Breast epithelium (tissue), 4 donors: ENCODE measurements around the gene VMAC. TPM values are rescaled to one million over a fixed set of nuclear protein-coding genes. Genes with fewer than 3 reads are reported as not detected.

Source experiments
- DNase-seq, 2 donors: peaks; one replicate each; pipeline ENCODE4 v3.0.0-alpha.2; 2019; ENCODE audit warnings: low spot score in 2 of 2
- H3K27ac ChIP-seq, 2 donors: fragments of 200-600 bp; sonication (generic) in 1 of 2; one replicate each; pipeline ENCODE4 v1.5.1; 2016 to 2019; ENCODE audit warnings: mild to moderate bottlenecking in 1 of 2
- H3K27me3 ChIP-seq, 2 donors: fragments of 200-600 bp; sonication (generic) in 1 of 2; one replicate each; pipeline versions ENCODE4 v1.5.1 to v1.6.0; 2017 to 2019; ENCODE audit warnings: control low read depth in 1 of 2, mild to moderate bottlenecking in 1 of 2
- H3K36me3 ChIP-seq: fragments of 200-600 bp; one replicate; pipeline ENCODE4 v1.5.1; 2019
- H3K4me1 ChIP-seq, 2 donors: fragments of 200-600 bp; sonication (generic); one replicate each; pipeline ENCODE4 v1.5.1; 2016 to 2019; ENCODE audit warnings: control low read depth in 1 of 2
- H3K4me3 ChIP-seq, 3 donors: fragments of 200-600 bp; sonication (generic); 1 replicate in 2 of 3; 2 replicates in 1 of 3; pipeline ENCODE4 v1.5.1; 2016 to 2019; ENCODE audit warnings: mild to moderate bottlenecking in 3 of 3, moderate library complexity in 2 of 3
- H3K9me3 ChIP-seq, 2 donors: fragments of 200-600 bp; sonication (generic) in 1 of 2; one replicate each; pipeline ENCODE4 v1.5.1; 2016 to 2019; ENCODE audit warnings: control low read depth in 1 of 2
- CTCF ChIP-seq, 3 donors: fragments of 450-650 bp; IDR thresholded peaks; one replicate each; pipeline ENCODE4 v1.5.1; 2016 to 2017; ENCODE audit warnings: antibody characterized with exemption in 3 of 3, mild to moderate bottlenecking in 3 of 3, moderate library complexity in 3 of 3
- POLR2A ChIP-seq: fragments of 450-650 bp; IDR thresholded peaks from one replicate; pipeline ENCODE4 v1.6.1; 2016; ENCODE audit warnings: antibody characterized with exemption, mild to moderate bottlenecking, moderate library complexity
- POLR2AphosphoS5 ChIP-seq, 3 donors: sonication (generic); formaldehyde crosslinking; IDR thresholded peaks; one replicate each; pipeline ENCODE4 v1.6.1; 2017; ENCODE audit warnings: antibody characterized with exemption in 3 of 3
- intact Hi-C: fragments of 100-400 bp; cut with DNase I; formaldehyde crosslinking; loops from one replicate; pipeline ENCODE4 v1.15.1; 2023; ENCODE audit warnings: low total_unique reads
- total RNA-seq, 3 donors: library from RNA; depleted of rRNA; stranded (reverse); fragments of >200 nt; gene quantifications; one replicate each; pipeline ENCODE4 v1.1.0, GENCODE V29; 2016

VMAC gene
- total RNA-seq, 3 donors from 2014 or later = 6.1 to 11.8 (median 9.2) TPM

- no peaks in the 10 kb centered on the region for H3K36me3 ChIP-seq
- no peak for TF ChIP-seq POLR2AphosphoS5 (IDR thresholded peaks at IDR 0.05)
- no peak for TF ChIP-seq POLR2A
- no peak for TF ChIP-seq CTCF (IDR thresholded peaks at IDR 0.05)
- H3K4me1 ChIP-seq = peaks cover 0 to 7% of the 10 kb centered on the region in 2 donors
- no peak overlapping the region for H3K27ac ChIP-seq
- intact Hi-C loops = no loop called here
- no peak for DNase-seq
- no peak overlapping the region for H3K4me3 ChIP-seq
- H3K27me3 ChIP-seq = no peaks in the 10 kb centered on the region
- no peaks in the 10 kb centered on the region for H3K9me3 ChIP-seq
Measured at GRCh38 chr19:5952193-5953029, 47.7 kb downstream of the VMAC start.

- H3K36me3 ChIP-seq = no peaks in the 10 kb centered on the region
- no peaks in the 10 kb centered on the region for H3K27me3 ChIP-seq
- H3K9me3 ChIP-seq = no peaks in the 10 kb centered on the region
- no peak for DNase-seq
- peaks cover 0 to 7% of the 10 kb centered on the region in 2 donors for H3K4me1 ChIP-seq
- TF ChIP-seq POLR2AphosphoS5 (IDR thresholded peaks at IDR 0.05) (no peak), POLR2A (no peak), CTCF (IDR thresholded peaks at IDR 0.05) (no peak)
- H3K27ac ChIP-seq = no peak overlapping the region
- intact Hi-C loops = no loop called here
- H3K4me3 ChIP-seq = no peak overlapping the region
Measured at GRCh38 chr19:5953030-5953589, 48.4 kb downstream of the VMAC start.

DNA sequence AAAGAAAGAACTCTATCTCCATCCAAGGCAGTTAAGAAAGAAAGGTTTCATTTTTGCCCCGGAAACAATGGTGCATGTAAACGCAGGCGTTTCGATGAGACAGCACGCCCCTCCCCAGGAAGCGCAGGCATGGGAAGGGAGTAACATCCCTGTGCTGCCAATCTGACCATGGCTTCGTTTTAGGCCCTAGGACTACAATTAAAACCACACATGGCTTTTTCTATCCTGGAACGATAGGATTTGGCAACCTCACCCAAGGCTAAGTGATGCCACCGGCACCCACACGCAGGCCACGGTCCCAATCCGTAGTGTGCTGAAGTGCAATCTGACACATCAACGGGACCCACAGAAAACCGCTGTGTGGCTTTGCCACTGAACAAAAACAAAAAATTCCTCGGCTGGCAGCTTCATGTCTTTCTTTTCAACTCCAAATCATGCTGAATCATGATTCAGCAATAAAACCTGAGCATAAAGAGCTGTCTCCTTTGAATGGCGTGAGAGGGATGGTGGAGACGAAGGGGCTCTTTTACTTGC, 49.1 kb downstream of the VMAC start:
- TF ChIP-seq POLR2AphosphoS5 (IDR thresholded peaks at IDR 0.05) = no peak
- TF ChIP-seq CTCF (IDR thresholded peaks at IDR 0.05) = no peak
- no peak for TF ChIP-seq POLR2A
- H3K36me3 ChIP-seq = no peaks in the 10 kb centered on the region
- H3K4me3 ChIP-seq = no peak overlapping the region
- no peak for DNase-seq
- intact Hi-C loops = no loop called here
- no peaks in the 10 kb centered on the region for H3K27me3 ChIP-seq
- peaks cover 0 to 7% of the 10 kb centered on the region in 2 donors for H3K4me1 ChIP-seq
- no peaks in the 10 kb centered on the region for H3K9me3 ChIP-seq
- peak overlapping the region; percentile 11 to 40 for H3K27ac ChIP-seq

DNA sequence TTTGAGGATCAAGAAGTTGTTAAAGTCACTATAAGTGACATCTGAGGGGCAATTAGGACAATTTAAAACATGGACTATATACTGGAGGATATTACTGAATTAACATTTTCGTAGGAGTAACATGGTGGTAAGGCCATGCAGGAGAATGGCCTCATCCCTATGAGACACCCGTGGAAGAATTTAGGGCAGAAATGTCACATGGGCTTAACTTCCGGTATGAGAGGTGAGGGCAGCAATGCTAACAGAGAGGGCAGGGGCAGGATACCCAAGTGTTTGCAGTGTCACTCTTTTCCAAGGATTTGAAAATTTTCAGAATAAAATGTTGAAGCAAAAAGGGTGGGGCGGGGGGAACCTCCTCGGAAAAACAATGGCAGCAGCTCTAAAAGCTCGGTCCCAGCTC, 49.6 kb downstream of the VMAC start:
- intact Hi-C loops = no loop called here
- Histone ChIP-seq H3K9me3 (no peaks in the 10 kb centered on the region), H3K4me3 (peak overlapping the region in 1 of 3 donors; percentile 1), H3K27ac (peak overlapping the region; percentile 40 to 52), H3K4me1 (peaks cover 0 to 7% of the 10 kb centered on the region in 2 donors), H3K27me3 (no peaks in the 10 kb centered on the region), H3K36me3 (no peaks in the 10 kb centered on the region)
- TF ChIP-seq POLR2AphosphoS5 (IDR thresholded peaks at IDR 0.05) (no peak), CTCF (IDR thresholded peaks at IDR 0.05) (no peak)
- no peak for DNase-seq

GRCh38 chr19:5955636-5955935, 50.9 kb downstream of the VMAC start:
- intact Hi-C loops = no loop called here
- Histone ChIP-seq H3K27ac (no peak overlapping the region), H3K4me1 (peaks cover 0 to 15% of the 10 kb centered on the region in 2 donors), H3K27me3 (no peaks in the 10 kb centered on the region), H3K36me3 (no peaks in the 10 kb centered on the region), H3K9me3 (no peaks in the 10 kb centered on the region), H3K4me3 (no peak overlapping the region)
- no peak for TF ChIP-seq CTCF (IDR thresholded peaks at IDR 0.05)
- TF ChIP-seq POLR2AphosphoS5 (IDR thresholded peaks at IDR 0.05) = no peak
- no peak for TF ChIP-seq POLR2A
- no peak for DNase-seq
